Gastroesophageal sphincter (tissue), 3 donors: Measurements from ENCODE around the gene OR4L1.

Experiments used
- EP300 ChIP-seq: sonication (generic); formaldehyde crosslinking; IDR thresholded peaks from one replicate; pipeline ENCODE4 v1.6.1; 2017; ENCODE audit warnings: antibody characterized with exemption, mild to moderate bottlenecking
- POLR2A ChIP-seq, 2 donors: fragments of 450-650 bp; IDR thresholded peaks; one replicate each; pipeline ENCODE4 v1.6.1; 2017; ENCODE audit warnings: antibody characterized with exemption in 2 of 2, mild to moderate bottlenecking in 2 of 2, moderate library complexity in 1 of 2
- POLR2AphosphoS5 ChIP-seq: sonication (generic); formaldehyde crosslinking; IDR thresholded peaks from one replicate; pipeline ENCODE4 v1.6.1; 2017; ENCODE audit warnings: antibody characterized with exemption
- TF ChIP-seq, protein P1 (sequence below), 4 experiments: fragments of 200-600 bp in 2 of 4; fragments of 450-650 bp in 2 of 4; sonication (generic) in 1 of 4; IDR thresholded peaks; one replicate each; pipeline ENCODE4 v1.5.1; 2017 to 2019; ENCODE audit warnings: antibody characterized with exemption in 4 of 4, mild to moderate bottlenecking in 2 of 4, moderate library complexity in 2 of 4

DNA sequence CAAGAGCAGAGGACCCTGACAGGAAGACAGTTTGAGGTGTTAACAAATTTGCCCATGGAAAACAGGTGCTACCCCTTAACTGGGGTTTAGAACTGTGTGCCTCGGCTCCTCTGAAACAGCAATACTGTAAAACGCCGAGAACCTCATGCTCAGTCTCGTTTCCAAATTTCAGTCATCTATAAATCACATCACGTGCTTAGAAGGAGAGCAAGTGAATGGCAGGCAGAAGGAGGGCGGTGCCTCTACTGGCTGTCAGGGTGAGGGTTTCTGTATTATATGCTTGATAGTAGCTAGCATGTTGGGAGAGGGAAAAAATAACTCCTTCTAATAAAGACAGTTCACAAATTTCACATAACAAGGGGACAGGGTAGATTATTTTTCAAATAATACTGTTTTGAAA is 28.8 kb upstream of the OR4L1 start:
- TF ChIP-seq, protein P1, sequence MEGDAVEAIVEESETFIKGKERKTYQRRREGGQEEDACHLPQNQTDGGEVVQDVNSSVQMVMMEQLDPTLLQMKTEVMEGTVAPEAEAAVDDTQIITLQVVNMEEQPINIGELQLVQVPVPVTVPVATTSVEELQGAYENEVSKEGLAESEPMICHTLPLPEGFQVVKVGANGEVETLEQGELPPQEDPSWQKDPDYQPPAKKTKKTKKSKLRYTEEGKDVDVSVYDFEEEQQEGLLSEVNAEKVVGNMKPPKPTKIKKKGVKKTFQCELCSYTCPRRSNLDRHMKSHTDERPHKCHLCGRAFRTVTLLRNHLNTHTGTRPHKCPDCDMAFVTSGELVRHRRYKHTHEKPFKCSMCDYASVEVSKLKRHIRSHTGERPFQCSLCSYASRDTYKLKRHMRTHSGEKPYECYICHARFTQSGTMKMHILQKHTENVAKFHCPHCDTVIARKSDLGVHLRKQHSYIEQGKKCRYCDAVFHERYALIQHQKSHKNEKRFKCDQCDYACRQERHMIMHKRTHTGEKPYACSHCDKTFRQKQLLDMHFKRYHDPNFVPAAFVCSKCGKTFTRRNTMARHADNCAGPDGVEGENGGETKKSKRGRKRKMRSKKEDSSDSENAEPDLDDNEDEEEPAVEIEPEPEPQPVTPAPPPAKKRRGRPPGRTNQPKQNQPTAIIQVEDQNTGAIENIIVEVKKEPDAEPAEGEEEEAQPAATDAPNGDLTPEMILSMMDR (IDR thresholded peaks at IDR 0.05), result no peak
- TF ChIP-seq POLR2A (IDR thresholded peaks at IDR 0.05) (no peak), POLR2AphosphoS5 (no peak), EP300 (no peak)
